GM19438 (cell line): ENCODE data around the gene RGL4.
"Not testable (repeated sequence)": the region's sequence is repeated elsewhere in the genome, so short reads cannot be mapped to it uniquely, and the experiment has no call there.

Experiments
- ATAC-seq: cut with Tn5 transposase; IDR thresholded peaks from one replicate; pipeline ENCODE4 v1.9.1; 2021; ENCODE audit warnings: low read depth; ENCODE audit not compliant: unreplicated experiment

The RGL4 gene

GRCh38 chr22:23728108-23728507, 37.3 kb downstream of the RGL4 start:
- ATAC-seq = not testable (repeated sequence)

- ATAC-seq = no peak
Measured at GRCh38 chr22:23737696-23738095, 46.9 kb downstream of the RGL4 start.

DNA sequence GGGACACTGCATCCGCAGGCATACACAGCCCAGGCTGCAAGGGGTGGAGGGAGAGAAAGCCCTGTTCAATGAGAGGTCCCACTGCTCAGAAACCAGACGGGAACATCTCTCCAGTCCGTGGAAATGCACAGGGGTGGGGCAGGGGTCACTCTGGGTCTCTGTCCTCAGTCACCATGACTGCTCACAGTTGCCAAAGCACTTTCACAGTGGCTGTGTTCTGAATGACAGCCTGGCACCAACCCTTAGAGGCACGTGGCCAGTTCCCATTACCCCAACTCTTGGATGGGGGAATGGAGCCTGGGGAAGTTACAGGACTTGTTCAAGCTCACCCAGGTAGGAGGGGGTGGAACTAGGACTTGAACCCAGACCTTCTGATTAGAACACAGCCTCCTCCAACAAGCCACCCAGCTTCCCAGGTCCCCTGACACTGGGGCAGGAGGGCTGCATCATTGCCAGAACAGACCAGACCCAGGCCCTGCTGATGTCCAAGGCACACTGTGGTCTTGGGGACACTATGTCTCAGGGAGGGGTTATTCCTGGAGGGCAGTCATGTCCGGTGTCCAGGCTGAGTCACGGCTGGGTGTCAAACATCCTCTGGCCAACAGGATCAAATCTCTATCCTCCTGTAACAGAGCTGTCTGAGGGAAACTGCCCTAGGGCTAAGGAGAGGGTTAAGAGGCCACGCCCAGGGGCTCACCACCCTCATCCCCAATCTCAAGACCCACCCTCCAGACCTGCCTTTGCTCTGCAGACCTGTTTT, 51.9 kb downstream of the RGL4 start:
- ATAC-seq = no peak

DNA sequence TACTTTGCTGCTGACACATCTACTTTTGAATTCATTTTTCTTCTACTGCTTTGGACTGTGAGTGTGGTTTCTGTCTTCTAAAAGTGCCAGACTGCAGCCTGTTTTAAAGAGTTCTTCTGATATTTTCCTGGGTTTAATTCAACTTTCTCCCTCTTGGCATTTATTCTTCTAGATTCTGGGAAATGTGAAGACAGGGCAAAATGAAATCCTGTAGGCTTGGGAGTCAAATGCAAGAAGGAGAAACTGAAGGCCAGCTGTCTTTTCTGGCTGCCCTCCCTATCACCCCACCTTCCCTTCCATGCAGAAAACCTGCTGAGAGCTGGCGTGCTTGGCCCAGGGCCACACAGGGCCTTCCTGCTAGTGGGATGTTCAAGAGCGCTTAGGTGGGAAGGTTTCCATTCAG, 52.5 kb downstream of the RGL4 start:
- no peak for ATAC-seq

DNA sequence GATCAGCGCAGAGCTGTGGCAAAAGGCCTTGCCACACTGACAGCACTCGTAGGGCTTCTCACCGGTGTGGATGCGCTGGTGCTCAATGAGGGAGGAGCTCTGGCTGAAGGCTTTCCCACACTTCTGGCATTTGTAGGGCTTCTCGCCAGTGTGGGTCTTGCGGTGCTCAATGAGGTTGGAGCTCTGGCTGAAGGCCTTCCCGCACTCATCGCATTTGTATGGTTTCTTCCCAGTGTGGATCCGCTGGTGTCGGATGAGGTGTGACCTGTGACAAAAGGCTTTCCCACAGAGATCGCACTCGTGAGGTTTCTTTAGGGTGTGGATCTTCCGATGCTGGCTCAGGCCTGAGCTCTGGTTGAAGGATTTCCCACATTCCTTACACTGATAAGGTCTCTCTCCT, 53.2 kb downstream of the RGL4 start:
- no peak for ATAC-seq

DNA sequence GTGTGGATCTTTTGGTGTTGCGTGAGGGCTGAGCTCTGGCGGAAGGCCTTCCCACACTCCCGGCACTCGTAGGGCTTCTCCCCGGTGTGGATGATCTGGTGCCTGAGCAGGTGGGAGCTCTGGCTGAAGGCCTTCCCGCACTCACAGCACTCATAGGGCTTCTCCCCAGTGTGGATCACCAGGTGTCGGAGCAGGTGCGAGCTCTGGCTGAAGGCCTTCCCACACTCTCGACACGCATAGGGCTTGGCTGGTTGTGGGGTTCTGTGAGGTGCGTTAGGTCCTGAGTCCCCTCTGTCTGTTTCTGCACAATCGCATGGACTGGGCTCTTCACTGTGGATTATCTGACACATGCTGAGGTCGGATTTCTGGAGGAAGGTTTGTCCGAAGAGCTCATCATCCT, 53.7 kb downstream of the RGL4 start:
- ATAC-seq = no peak

DNA sequence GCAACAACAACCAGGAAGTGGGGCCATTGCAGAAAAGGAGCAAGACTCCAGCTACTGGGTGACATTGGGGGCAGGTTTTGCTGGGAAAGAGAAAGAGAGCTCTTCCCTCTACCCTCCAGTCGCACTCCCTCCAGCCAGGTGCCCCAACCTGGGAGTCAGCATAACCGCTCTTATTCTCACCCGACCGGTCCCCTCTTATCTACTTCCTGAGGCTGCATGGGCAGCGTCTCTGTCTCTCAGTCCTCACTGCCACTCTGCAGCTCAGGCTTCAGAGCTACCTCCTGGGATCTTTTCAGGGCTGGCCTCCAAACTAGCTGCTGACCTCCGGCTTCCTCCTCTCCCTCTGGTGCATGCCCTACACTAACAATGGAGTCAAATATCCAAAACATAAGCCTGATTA, 55.0 kb downstream of the RGL4 start:
- ATAC-seq = no peak
